Suppressor macrophage treated with lipopolysaccharide for 1 hour (primary cell): ENCODE data around the gene CACNA1C.

ENCODE experiments used
- DNase-seq, 3 donors: peaks; one replicate each; pipeline ENCODE4 v3.0.0-alpha.2; 2020 to 2022

CACNA1C gene

DNA sequence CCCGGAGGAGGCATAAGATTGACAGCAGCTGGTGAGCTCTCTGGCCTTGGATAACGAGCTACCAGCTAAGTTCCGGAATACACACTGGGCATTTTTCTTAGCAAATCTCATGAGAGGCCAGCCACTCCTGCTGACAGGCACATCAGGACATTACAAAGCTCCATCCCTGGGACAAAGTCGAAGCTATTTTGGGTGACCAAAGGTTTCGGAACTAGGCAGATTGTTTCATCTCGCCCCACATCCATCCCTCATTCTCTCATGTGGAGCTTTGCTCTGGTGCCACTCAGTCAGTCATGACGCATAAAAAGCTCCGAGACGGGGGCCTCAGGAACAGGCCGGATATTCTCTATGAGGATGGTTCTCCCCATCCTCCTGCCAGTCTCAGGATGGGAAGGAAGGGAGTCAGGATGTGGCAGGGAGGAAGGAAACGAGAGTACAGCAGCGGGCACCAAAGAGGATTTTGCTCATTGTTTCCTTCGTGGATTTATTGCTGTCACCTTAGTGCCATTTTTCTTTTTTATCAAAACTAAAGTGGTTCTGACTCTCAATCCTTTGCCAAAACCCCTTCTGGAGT lies 488.9 kb downstream of the CACNA1C start:
- DNase-seq: no peak

DNA sequence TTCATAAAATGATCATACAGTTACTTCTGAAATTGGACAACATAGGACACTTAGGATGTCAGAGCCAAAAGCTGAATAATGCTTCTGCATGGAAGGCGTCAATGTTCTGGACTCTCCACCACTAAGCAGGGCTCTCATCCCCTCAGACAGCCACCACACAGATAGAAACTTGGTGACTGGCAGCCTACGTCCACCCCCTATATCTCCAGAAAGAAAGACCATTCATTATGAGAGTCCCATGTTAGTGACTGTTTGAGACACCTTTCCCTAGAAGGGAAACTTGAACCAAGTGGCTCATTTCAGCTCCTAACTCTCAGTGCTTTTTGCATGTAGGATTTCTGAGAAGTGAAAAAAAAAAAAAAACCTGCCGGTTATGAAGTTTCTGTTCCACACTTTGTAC lies 491.0 kb downstream of the CACNA1C start:
- no peak for DNase-seq

DNA sequence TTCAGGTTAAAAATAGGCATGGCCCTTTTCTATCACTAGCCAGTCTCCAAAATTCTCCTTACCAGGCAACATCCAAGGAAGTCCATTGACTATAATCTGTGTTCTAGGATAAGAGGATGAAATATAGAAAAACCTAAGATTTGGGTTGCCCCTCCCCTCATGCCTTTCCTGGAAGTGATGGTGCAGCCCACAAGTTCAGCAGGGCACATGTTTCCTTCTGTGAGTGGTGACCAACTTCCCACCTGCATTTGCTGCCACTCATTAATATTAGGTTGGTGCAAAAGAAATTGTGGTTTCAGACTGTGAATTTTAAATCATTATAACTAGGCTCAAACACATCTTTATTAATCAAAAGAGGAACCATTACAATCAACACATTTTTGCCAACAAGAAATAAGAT lies 491.4 kb downstream of the CACNA1C start:
- DNase-seq: no peak

DNA sequence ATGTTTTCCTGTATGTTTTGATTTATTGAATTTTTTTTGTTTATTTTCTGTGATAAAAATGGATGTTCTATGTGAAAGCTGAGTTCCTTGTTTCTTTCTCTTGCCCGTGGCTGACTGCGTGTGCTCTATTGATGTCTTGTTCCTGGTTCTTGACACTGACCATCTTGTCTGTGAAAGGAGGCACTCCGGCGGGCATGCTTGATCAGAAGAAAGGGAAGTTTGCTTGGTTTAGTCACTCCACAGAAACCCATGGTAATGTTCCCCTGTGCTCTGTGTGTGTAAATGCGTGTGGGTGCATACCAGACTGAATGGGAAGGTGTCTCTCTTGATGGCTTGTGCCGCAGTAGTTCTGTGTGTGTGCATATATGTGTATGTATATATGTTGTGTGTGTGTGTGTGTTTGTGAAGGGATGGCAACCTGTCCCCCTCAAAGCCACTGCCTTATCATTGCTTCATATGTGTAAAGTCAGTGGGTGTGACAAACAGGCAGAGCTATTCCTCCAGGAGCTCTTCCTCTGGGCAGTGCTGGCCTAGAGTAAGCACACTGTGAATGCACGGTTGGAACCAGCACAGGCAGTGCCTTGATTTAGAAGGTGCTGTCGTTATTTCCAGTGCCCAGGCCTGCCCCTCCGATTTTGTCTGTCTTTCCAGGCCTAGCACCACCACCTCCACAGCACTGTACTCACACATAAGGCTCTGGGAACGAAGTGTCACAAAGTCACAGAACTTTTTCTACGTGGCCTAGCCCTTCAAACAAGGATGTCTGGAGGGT lies 494.7 kb downstream of the CACNA1C start:
- peak; percentile 81 to 89 (median 83) for DNase-seq

DNA sequence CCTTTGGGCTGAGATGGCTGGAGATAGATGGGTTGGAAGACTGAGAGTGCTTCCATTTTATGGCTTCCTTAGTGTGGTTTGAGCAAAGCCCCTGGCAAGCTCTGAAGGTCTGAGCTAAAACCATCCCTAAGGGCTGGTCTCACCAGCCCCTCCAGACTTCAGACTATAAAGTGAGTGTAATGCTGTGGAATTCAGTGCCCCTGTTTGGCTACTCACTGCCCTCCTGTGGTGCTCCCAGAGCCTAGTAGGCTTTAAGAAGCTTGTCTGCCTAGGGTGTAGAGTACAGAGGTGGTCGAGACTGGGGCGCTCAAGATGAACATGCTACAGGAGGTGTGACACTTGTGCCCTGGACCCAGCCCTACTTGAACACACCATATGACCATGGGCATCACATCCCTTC lies 495.3 kb downstream of the CACNA1C start:
- DNase-seq: no peak

GRCh38 chr12:2550561-2551411 lies 498.0 kb downstream of the CACNA1C start:
- no peak for DNase-seq

DNA sequence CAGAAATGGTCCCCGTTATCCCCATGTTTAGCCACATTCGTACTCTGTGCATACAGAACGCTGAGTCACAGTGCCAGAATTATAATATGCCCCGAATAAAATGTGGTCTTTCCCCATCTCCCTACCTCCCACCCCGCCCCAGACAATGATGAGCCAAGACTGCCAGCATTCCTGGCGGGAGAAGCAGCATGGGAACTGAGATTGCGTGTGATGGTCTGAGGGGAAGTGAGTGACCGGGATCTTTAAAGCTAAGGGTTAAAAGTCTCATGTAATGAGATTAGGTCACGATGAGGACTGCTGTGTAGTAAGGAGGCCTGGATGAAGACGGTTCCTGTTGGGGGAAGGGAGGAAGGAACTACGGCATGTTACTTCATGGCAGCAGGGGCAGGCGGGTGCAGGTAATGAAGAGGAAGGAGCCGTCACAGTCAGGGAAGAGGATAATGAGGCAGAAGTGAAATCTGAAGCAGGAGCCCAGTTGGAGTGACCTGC lies 498.7 kb downstream of the CACNA1C start:
- peak; percentile 68 to 77 (median 71) for DNase-seq

- DNase-seq: no peak
Measured at GRCh38 chr12:2552000-2552756, 499.4 kb downstream of the CACNA1C start.

GRCh38 chr12:2553388-2554126 lies 500.8 kb downstream of the CACNA1C start:
- DNase-seq: no peak

GRCh38 chr12:2555487-2556082 lies 502.8 kb downstream of the CACNA1C start:
- no peak for DNase-seq

DNA sequence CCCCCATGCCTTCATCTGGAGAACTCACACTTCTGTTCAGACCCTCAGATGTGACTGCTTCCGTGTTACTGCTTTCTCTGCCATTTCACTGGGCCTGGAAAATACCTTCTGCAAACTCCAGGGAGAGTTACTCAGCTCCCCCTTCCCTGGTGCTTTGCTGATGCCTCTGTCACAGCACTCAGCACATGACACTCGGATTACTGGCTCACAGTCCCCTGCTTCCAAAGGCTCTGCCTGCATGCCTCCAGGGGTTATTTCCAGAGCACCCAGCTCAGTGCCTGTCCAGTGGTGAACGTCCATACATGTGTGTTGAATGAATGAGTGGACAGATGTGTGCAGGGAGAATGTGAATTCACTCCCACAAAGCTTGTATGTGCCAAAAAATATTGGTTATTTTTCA lies 504.8 kb downstream of the CACNA1C start:
- DNase-seq: no peak

DNA sequence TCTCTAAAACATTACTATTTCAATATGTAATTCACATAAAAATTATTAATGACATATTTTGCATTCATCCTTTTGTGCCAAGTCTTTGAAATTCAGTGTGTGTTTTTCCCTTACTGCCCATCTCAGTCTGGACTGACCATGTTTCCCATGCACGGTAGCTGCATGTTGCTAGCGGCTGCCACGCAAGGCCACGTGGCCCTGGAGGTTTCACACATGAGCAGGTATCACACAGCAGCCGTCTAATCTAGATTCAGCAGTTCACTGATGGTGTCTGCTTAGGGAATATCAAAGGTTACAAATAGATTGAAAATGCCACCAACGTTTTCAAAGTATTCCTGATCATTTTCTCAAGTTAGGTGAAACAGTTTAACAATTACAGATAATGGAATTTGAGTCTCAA lies 507.1 kb downstream of the CACNA1C start:
- no peak for DNase-seq

DNA sequence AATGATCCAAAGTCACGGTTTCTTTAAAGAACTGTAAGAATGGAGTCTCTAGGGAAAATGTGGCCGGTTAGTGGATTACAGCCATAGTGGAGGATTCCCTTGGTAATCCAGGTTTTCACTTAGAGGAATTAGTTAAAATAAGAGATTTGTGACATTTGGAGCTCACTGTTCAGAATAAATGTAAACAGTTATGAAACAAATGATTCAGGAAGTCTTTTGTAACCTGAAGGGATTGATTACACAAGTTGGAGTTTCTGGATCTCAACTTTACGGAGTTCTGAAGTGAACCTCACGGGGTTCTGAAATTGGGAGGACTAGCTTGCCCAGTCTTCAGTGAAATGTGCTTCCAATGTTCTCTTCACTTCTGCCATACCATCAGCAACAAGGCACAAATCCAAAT lies 507.6 kb downstream of the CACNA1C start:
- DNase-seq: peak; percentile 38 to 65 (median 60)

GRCh38 chr12:2561367-2561766 lies 508.6 kb downstream of the CACNA1C start:
- DNase-seq: peak; percentile 57 to 73 (median 65)

GRCh38 chr12:2562400-2562799 lies 509.6 kb downstream of the CACNA1C start:
- no peak for DNase-seq

- no peak for DNase-seq
Measured at GRCh38 chr12:2563709-2564108, 510.9 kb downstream of the CACNA1C start.

- DNase-seq: no peak
Measured at GRCh38 chr12:2566161-2566560, 513.4 kb downstream of the CACNA1C start.

DNA sequence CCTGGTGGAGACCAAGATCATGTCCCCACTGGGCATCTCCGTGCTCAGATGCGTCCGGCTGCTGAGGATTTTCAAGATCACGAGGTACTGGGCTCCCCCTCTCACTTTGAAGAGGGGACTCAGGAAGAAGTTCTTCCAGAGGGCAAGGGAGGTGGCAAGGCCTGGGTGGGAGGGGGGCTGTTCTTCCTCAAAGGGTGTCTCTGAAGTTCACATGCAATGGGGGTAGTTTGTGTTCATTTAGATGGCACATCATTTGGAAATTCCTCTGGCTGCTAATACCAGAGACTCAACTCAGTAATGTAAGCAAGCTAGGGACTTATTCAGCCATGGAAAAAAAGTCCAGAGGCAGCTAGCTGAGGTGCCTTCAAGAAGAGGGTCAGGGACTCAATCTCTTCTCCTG lies 514.9 kb downstream of the CACNA1C start:
- no peak for DNase-seq

DNA sequence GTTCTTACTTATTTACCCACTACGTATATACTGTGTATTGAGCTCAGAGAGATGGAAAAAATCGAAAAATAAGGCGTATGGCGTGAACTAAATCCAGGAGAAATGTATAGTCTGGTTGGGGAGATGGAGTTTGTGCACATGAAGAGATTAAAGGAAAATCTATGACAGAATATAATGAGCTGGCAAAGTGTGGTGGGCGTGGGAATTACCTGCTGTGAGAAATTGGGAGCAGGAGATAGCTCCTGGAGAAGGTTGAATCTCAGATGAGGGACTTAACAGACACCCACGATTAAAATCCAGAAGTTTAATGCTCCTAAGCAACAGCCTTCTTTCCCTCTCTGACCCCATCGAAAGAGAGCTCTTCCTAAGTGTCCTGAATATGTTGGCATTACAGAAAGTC lies 517.8 kb downstream of the CACNA1C start:
- no peak for DNase-seq

- DNase-seq: no peak
Measured at GRCh38 chr12:2574355-2574935, 521.7 kb downstream of the CACNA1C start.

DNA sequence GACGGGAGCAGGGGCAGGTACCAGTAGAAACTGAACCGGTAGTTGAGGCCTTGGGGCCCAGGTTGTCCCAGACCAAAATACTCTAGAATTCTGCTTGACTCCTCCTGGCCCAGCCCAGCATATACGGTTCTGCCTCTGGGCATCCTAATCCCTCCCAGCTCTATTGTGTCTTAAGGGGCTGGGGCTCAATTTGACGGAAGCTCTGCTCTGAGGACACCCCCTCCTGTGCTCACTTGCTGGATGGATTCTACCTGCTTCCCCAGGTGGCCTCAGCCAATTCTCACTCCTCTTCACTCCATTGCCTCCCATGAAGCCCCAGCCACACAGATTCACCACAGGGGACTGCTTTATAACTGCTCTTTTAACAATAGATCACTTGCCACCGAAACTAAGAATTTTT lies 522.5 kb downstream of the CACNA1C start:
- no peak for DNase-seq
